Aorta (tissue), 5 donors: ENCODE results near the gene RBM15. TPM values are rescaled to one million over a fixed set of nuclear protein-coding genes. Genes with fewer than 3 reads are reported as not detected.

Source experiments
- ATAC-seq: fragments of 200-7000 bp; cut with Tn5 transposase; one replicate; pipeline ENCODE4 v1.9.1; 2022; ENCODE audit warnings: moderate library complexity; ENCODE audit not compliant: low FRiP score
- DNase-seq, 2 donors: peaks; one replicate each; pipeline ENCODE4 v3.0.0-alpha.2; 2020
- H3K27ac ChIP-seq, 2 donors: one replicate each; pipeline ENCODE4 v1.5.1; 2013; ENCODE audit warnings: low read length in 2 of 2, mild to moderate bottlenecking in 2 of 2, moderate library complexity in 2 of 2, control low read depth in 1 of 2, inconsistent platforms in 1 of 2, low read depth in 1 of 2
- H3K27me3 ChIP-seq, 2 donors: one replicate each; pipeline ENCODE4 v1.6.1; 2013; ENCODE audit warnings: control low read depth in 1 of 2, low read length in 1 of 2, mild to moderate bottlenecking in 1 of 2, moderate library complexity in 1 of 2; ENCODE audit not compliant: insufficient read depth in 2 of 2, control insufficient read depth in 1 of 2
- H3K36me3 ChIP-seq, 2 donors: one replicate each; pipeline ENCODE4 v1.6.1; 2013; ENCODE audit warnings: control low read depth in 1 of 2, low read length in 1 of 2, mild to moderate bottlenecking in 1 of 2; ENCODE audit not compliant: insufficient read depth in 2 of 2, control insufficient read depth in 1 of 2
- H3K4me1 ChIP-seq, 2 donors: one replicate each; pipeline ENCODE4 v1.6.1; 2013; ENCODE audit warnings: low read length in 2 of 2, control low read depth in 1 of 2, mild to moderate bottlenecking in 1 of 2, moderate library complexity in 1 of 2; ENCODE audit not compliant: insufficient read depth in 2 of 2, control insufficient read depth in 1 of 2
- H3K4me3 ChIP-seq, 2 donors: one replicate each; pipeline ENCODE4 v1.5.1; 2013; ENCODE audit warnings: low read length in 2 of 2, control low read depth in 1 of 2, mild to moderate bottlenecking in 1 of 2
- H3K9me3 ChIP-seq: one replicate; pipeline ENCODE4 v1.6.1; 2013; ENCODE audit warnings: mild to moderate bottlenecking, low read length; ENCODE audit not compliant: control insufficient read depth
- WGBS, 2 donors: extraction: QIAGEN DNeasy Blood & Tissue Kit; methylation state at CpG; one replicate each; pipeline ENCODE4 v1.1.7; 2013; 5-methylcytosine and 5-hydroxymethylcytosine counted together
- intact Hi-C, 2 donors: fragments of 100-400 bp; cut with DNase I; formaldehyde crosslinking; loops; one replicate each; pipeline versions ENCODE4 v1.14.2 to v1.15.0; 2022
- polyA plus RNA-seq, 2 donors: library from polyadenylated mRNA; stranded (reverse); fragments of 200-250 nt; gene quantifications; one replicate each; pipeline ENCODE4 v1.2.3, GENCODE V29; 2013
- total RNA-seq, 2 donors: library from RNA; stranded (reverse); fragmentation: NEBNext Ultra II Directional; extraction: Animal tissue kit (Norgen Biotek cat#: 25700); gene quantifications; one replicate each; pipeline ENCODE4 v1.2.1, GENCODE V29; 2021
- donor health status: healthy with polysubstance abuse.
- donor health status: Bipolar disorder and iron deficiency.
- donor health status: DM: no; HTN: no; CAD: no.
- donor health status: DM: no; HTN: no; CAD: no.
- donor health status: DM: yes; HTN: yes; CAD: no.

The RBM15 gene
- total and polyA plus RNA-seq, 4 donors = 0.38 to 22.5 (median 10.8) TPM

DNA sequence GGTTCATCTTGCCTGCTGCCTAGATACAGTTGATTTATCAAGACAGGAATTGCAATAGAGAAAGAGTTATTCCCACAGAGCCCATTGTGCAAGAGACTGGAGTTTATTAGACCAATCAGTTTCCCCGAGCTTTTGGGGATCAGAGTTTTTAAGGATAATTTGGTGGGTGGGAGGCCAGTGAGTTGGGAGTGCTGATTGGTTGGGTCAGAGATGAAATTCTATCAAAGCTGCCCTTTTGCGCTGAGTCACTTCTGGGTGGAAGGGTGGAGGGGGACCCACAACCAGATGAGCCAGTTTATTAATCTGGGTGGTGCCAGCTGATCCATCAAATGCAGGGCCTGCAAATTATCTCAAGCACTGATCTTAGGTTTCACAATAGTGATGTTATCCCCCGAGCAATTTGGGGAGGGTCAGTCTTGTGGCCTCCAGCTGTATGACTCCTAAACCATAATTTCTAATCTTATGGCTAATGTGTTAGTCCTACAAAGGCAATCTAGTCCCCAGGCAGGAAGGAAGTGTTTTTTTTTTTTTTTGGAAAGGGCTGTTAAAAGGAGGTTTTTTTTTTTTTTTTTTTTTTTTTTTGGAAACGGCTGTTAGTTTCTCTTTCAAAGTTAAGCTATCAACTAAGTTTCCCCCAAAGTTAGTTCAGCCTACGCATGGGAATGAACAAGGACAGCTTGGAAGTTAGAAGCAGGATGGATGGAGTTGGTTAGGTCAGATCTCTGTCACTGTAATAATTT, 44.2 kb downstream of the RBM15 start:
- Histone ChIP-seq H3K27ac (no peak overlapping the region), H3K27me3 (no peaks in the 10 kb centered on the region), H3K36me3 (peaks cover 1 to 3% of the 10 kb centered on the region in 2 donors), H3K4me1 (peaks cover 1 to 3% of the 10 kb centered on the region in 2 donors), H3K4me3 (no peak overlapping the region), H3K9me3 (no peaks in the 10 kb centered on the region)
- WGBS, 2 donors = 60 to 61% methylated on average over 5 of the region's 5 CpGs
- no peak for ATAC-seq
- intact Hi-C loops = no loop called here
- DNase-seq = no peak

DNA sequence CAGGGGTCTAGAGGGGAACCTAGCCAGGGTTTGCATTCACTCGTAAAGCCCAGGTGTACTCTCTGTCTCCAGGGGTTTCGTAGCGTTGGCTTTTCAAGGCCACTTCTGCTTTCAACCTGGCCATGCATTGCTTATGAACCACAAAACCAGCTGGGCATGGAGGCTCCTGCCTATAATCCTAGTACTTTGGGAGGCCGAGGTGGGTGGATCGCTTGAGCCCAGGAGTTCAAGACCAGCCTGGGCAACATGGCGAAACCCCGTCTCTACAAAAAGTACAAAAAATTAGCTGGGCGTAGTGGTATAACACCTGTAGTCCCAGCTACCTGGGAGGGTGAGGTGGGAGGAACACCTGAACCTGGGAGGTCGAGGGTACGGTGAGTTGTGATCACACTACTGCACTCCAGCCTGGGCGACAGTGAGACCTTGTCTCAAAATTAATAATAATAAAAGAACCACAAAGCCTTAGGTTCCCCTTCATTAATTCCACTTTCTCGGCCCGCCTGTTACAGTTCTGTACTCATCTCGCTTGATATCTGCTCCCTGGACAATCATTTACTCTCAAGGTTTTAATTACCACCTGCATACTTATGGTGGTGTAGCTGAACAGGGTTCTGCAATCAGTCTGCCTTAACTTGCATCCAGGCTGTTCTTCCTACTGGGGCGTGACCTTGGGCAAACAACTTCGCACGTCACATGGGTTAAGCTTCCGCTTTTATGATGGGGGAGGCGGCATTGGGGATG, 45.6 kb downstream of the RBM15 start:
- ATAC-seq (no peak), DNase-seq (no peak)
- WGBS, 2 donors = 95 to 97% methylated on average over 19 of the region's 19 CpGs
- intact Hi-C loops = no loop called here
- Histone ChIP-seq H3K4me1 (peaks cover 3% of the 10 kb centered on the region in 2 donors), H3K36me3 (peaks cover 0 to 2% of the 10 kb centered on the region in 2 donors), H3K9me3 (no peaks in the 10 kb centered on the region), H3K4me3 (no peak overlapping the region), H3K27ac (no peak overlapping the region), H3K27me3 (no peaks in the 10 kb centered on the region)

DNA sequence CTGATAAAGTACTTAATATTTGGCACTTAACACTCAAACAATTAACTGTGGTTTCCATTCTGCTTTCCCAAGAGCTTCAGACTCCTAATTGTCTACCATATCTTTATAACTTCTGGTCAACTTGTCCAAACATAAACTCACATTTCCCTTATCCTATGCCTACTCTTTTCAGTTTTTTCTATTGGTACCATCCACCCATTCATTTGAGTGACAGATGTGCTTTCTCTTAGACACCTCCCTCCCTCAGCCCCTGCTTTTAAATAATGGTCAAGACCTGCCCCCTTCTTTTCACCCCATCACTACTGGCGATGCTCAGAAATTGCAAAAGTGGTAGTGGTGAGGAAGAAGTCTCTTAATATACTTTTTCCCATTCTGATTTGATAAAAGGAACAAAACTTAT, 46.2 kb downstream of the RBM15 start:
- 97 to 100% methylated on average over 1 of the region's 1 CpG for WGBS, 2 donors
- Histone ChIP-seq H3K9me3 (no peaks in the 10 kb centered on the region), H3K4me3 (no peak overlapping the region), H3K27ac (no peak overlapping the region), H3K27me3 (no peaks in the 10 kb centered on the region), H3K36me3 (peaks cover 0 to 2% of the 10 kb centered on the region in 2 donors), H3K4me1 (peaks cover 3% of the 10 kb centered on the region in 2 donors)
- intact Hi-C loops = no loop called here
- DNase-seq (no peak), ATAC-seq (no peak)

DNA sequence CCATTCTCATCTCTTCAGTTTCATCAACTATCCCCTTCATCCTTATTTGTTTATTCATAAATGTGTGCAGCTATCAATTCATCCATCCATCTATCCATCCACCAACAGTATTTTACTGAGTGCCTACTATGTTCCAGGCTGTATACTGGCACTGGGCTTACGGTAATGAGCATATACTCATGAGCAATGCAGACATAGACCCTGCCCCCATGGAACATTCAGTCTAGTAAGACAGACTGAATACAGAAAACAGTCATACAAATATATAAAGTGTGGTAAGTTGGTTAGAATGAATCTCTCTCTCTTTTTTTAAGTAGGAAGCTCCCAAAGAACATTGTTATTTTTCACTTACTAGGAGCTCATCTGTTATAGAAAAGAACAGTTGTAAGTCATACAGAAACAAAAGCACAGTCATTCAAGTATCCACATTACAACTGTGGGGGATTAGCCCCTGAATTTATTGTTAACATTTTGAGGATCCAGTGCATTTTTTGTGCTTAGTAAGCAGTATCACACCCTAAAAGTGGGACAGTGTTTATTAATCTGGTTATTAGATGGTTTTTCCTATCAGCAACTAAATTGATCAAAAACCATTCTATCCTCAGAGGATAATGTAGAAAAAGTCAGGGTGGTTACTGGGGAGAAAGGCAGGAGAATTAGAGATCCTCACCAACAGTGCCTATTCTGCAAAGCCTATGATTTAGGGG, 48.0 kb downstream of the RBM15 start:
- peaks cover 0 to 2% of the 10 kb centered on the region in 2 donors for H3K36me3 ChIP-seq
- DNase-seq (no peak), ATAC-seq (no peak)
- H3K9me3 ChIP-seq = no peaks in the 10 kb centered on the region
- intact Hi-C loops = no loop called here
- H3K4me3 ChIP-seq = no peak overlapping the region
- WGBS, 2 donors = 93 to 97% methylated on average over 1 of the region's 1 CpG
- peaks cover 3% of the 10 kb centered on the region in 2 donors for H3K4me1 ChIP-seq
- no peak overlapping the region for H3K27ac ChIP-seq
- no peaks in the 10 kb centered on the region for H3K27me3 ChIP-seq

DNA sequence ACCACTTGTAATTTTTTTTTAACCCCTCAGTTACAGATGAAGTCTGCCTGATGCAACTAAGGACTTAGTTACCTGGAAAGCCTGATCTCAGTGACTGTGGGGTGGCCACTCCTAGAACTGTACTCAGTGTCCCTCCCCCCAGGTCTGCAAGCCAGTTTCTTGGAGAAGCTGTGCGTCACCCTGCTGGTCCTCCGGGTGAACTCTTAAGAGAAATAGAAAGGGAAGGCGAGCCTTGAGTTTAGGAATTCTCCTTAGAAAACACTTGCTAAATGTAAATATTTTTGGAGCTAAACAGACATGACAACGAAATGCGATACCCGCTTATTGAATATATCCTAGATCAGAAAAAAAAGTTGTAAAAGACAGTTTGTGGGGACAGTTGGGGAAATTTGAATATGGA, 50.9 kb downstream of the RBM15 start:
- ATAC-seq = peak; percentile 92
- Histone ChIP-seq H3K36me3 (no peaks in the 10 kb centered on the region), H3K27ac (peak overlapping the region in 1 of 2 donors; percentile 94), H3K4me3 (peak overlapping the region; percentile 62 to 97), H3K4me1 (peaks cover 2 to 3% of the 10 kb centered on the region in 2 donors), H3K9me3 (no peaks in the 10 kb centered on the region), H3K27me3 (no peaks in the 10 kb centered on the region)
- intact Hi-C loops = loop anchor here in 1 of 2 donors (2.0 kb wide), 2 partner anchors 17 to 51 kb away; partner anchors contain the start of genes LAMTOR5 and RBM15
- peak in 1 of 2 donors; percentile 75 for DNase-seq
- 6 to 12% methylated on average over 6 of the region's 6 CpGs for WGBS, 2 donors

DNA sequence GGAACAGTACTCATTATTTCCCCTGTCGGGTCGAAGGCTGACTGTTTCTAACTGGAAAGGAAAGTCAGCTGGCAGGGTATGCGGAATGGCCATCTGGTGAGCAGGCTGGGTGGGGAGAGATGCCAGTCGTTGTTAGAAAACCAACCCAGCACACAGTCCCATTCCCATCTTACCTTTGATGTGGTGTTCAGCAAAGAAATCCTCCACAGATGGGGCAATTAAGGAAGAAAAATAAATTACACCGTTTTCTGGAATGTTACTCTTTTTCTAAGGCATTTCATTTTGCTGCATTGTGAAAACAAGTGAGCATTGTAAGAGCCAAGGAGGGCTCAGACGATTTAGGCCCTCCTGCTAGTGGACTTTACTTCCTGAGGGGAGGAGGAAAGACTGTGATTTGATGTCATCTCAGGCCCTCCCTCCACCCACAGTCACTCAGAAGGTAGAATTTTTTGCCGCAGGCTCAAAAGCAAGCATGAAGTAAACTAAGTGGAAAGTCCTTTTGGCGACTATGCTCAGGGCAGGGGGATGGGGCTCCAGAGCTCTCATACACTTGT, 51.6 kb downstream of the RBM15 start, which contains the start of gene SLC16A4:
SLC16A4 (minus strand) TSS at position 335 of the 554 bp plus-strand sequence. CDS start 1,703 bp downstream, outside the sequence.
- Histone ChIP-seq H3K36me3 (no peaks in the 10 kb centered on the region), H3K4me1 (peaks cover 2 to 3% of the 10 kb centered on the region in 2 donors), H3K27ac (peak within 1 kb of the TSS; percentile 69 to 94), H3K27me3 (no peaks in the 10 kb centered on the region), H3K9me3 (no peaks in the 10 kb centered on the region), H3K4me3 (peak within 1 kb of the TSS; percentile 62 to 97)
- no peak for DNase-seq
- intact Hi-C loops = loop anchor here in 1 of 2 donors (2.0 kb wide), 2 partner anchors 16 to 52 kb away; partner anchors contain the start of genes LAMTOR5 and RBM15
- ATAC-seq = peak; percentile 88
- 1 to 3% methylated on average over 8 of the region's 8 CpGs for WGBS, 2 donors

DNA sequence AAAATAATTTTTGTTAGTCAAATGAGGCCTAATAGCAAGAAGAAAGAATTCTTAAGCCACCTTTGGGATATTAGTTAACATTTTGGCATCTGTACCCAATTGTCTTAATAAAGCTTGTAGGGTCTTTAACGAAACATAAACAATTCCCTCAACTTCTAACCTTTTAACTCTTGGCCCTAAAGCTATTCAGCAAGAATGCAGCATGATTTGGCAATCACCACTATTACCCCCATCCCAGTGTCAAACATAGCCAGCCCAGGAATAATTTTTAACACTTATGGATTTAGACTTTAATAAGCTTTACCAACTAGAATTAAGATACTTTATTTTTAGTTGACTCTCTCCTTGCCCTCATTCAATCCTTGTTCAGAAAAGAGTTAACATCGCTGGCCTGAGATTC, 54.1 kb downstream of the RBM15 start:
- Histone ChIP-seq H3K27ac (no peak overlapping the region), H3K36me3 (no peaks in the 10 kb centered on the region), H3K27me3 (no peaks in the 10 kb centered on the region), H3K4me1 (peaks cover 0 to 2% of the 10 kb centered on the region in 2 donors), H3K9me3 (no peaks in the 10 kb centered on the region), H3K4me3 (no peak overlapping the region)
- intact Hi-C loops = no loop called here
- 90 to 92% methylated on average over 2 of the region's 2 CpGs for WGBS, 2 donors
- ATAC-seq (no peak), DNase-seq (no peak)
